NCI-H526 treated with DMSO at 0.1 percent for 48 hours (cell line): ENCODE measurements around the gene ZMPSTE24.

Experiments used
- DNase-seq: peaks from one replicate; lab custom pipeline; 2025; lab: John Stamatoyannopoulos, UW

The ZMPSTE24 gene

DNA sequence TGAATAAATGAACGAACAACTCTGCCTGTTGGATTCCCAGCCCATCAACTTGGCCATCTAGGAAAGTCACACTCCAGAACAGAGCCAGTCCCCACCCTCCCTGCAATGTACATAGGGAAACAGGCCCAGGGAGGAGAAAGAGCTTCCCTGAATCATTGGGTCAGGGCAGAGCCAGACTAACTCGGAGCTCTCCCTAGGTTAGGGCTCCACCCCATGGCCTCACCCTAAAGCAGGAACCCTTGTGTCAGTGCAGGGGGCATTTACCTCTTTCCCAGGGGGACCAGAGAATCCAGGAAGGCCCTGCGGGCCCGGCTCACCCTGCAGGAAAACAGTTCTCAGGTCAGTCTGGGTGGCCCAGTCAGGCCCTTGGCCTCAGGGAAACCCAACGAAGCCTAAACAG lies 47.4 kb downstream of the ZMPSTE24 start:
- no peak for DNase-seq

DNA sequence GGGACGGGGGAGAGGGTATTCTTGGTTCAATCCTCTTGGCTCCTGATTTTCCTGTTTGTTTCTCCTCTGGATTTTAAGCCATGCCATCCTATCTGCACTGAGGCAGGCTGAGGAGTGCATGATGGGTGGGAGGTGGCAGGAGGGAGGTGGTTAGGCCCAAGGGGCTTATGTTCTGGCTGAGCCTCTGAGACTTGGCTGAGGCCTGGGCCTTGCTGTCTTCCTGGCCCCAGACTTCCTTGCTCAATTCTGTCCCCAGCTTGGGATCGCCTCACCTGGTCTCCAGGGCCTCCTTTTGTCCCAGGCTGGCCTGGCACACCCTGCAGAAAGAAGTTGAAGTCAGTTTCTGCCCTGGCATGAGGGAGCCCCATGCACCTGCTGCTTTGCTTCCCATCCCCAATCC lies 47.8 kb downstream of the ZMPSTE24 start:
- no peak for DNase-seq

DNA sequence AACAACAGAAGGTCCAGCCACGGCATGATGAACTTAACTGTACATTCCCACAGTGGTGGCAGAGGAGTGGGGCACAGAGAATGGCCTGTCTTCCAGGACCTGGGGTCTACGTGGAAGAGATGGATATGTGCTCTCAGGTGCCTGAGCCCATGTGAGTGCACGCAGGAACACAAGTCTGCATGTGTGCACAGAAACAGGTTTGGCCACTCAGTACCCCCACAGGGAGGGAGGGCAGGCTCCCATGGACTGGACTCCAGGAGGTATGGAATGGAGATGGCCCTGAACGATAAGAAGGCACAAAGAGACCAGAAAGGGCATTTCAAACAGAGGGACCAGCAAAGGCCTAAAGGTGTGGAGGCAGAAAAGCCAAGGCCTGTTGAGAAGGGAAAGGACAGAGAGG lies 48.3 kb downstream of the ZMPSTE24 start:
- no peak for DNase-seq

DNA sequence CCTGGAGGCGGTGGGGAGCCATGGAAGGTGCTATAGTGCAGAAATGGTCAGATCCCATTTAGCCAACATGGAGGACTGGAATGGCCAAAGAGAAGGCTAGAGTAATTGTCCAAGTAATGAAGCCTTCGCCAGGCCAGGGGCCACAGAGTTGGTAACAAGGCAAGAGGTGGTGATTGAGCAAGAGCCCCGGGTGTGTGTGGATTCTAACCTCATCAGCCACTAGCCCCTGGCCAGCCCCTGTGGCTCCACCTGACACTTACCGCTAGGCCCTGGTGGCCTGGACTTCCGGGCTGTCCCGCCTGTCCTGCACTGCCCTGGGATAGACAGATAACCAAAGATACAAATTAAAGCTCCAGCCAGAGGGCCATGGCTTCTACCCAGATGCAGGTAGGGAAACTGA lies 49.1 kb downstream of the ZMPSTE24 start:
- DNase-seq: no peak

DNA sequence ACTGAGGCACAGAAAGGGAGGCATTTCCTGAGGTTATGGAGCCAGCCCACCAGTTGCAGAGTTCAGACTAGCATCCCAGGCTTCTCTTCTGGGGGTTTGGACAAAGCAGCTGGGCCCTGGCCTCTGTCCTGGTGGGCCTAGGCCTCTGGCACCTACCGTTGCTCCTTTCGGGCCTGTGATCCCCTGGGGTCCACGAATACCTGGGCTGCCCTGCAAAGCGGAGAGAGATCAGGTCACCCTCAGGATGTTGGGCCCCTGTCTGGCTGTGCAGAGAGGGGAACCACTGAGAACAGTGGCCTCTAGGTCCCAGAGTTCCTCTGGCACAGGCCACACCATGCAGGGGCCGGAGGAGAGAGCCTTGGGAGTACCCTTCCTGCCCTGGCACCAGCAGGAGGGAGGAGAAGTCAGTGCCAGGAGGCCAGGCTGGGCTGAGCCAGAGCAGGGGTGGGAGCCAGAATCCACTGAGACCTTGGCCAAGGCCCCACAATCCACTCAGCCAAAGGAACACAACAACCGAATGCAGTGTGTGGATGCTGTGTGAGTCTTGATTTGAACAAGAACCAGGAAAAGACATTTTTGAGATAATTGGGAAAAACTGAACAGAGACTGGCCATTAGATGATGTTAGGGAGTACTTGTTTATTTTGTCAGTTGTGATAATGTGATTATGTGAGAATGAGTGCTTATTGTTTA lies 50.1 kb downstream of the ZMPSTE24 start:
- DNase-seq: no peak

DNA sequence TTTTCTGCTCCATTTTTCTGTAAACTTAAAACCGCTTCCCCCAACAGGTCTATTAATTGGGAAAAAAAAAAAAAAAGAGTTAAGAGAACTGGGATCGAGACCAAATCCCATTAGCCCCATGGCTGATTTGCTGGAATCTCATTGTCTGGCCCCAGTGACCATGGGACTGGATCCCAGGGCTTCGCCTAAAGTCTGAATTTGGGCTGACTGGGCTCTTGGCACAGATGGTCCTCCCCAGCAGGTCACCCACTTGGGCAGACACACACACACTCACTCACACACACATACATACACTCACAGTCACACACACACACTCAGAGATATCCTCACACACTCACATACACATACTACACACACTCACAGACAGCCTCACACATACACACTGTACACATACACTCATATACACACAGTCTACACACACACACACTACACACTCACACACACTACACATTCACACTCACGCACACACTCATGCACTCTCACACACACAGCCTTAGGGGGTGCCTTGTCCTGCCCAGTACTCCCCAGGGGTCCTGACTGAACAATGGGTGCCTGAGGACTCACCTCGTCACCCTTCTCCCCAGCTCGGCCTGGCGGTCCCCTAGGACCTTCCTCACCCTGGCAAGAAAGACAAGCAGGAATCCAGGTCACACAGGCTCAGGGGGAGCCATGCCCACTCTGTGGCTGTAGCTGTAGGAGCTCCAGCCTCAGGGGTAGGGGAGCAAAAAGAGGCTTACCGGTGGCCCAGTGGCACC lies 51.5 kb downstream of the ZMPSTE24 start:
- DNase-seq: no peak

DNA sequence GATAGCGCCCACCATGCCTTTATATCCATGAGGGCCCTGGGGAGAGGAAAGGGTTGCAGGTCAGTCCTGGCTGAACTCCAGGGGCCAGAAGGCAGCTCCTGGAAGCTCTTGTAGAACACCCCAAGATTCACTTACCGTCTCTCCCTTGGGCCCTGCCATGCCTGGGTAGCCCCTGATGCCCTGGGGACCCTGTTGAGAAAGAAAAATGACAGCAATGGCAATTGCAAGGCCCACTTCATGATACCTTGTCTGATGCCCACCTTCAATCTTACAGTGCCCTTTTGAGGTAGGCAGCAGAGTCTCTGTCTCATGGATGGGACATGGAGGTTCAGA lies 52.1 kb downstream of the ZMPSTE24 start:
- DNase-seq: no peak

DNA sequence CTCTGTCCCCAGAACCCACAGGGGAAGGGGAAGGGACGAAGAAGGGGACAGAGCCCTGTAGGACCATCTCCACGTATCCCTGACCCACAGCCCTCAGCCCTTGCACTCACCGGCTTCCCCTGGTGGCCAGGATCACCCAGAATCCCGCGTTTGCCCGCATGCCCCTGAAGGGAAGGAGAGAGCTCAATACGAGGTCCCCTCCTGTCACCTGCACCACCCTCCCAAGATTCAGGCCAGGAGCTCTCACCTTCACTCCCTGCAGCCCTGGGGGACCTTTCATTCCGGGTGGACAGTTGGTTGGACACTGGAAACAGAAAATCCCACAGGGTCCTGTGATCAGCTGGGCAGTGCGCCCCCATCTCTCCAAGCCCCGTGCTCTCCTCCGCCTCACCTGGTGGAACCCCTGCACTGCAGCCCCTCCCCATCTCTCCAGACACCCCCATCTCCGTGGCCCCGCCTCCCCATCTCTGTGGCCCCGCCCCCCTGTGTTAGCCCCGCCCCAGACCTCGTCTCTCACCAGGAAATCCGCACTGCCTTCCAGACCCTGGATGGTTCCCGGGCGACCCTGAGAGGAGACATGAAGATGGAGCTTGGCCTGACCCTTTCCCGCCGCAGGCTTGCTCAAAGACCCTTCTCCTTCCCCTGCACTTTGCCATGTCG lies 53.1 kb downstream of the ZMPSTE24 start:
- DNase-seq: no peak

DNA sequence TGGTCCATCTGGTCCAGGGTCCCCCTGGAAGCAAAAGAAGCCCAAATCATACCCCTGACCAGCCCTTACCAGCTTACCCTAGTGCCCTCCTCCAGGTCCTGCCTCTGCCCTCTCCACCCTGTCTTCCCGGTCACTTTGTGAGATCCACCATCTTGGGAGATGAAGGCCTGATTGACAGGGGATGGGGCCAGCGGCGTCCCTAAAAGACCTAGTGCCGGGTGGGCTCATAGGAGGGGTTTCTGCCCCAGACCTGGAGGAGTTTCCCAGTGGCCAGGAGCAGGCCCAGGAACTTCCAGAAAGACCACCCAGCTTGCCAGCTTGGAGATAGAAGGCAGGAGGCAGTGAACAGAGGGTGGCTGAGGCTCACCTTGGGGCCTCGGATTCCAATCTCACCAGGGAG lies 53.7 kb downstream of the ZMPSTE24 start:
- DNase-seq: no peak

DNA sequence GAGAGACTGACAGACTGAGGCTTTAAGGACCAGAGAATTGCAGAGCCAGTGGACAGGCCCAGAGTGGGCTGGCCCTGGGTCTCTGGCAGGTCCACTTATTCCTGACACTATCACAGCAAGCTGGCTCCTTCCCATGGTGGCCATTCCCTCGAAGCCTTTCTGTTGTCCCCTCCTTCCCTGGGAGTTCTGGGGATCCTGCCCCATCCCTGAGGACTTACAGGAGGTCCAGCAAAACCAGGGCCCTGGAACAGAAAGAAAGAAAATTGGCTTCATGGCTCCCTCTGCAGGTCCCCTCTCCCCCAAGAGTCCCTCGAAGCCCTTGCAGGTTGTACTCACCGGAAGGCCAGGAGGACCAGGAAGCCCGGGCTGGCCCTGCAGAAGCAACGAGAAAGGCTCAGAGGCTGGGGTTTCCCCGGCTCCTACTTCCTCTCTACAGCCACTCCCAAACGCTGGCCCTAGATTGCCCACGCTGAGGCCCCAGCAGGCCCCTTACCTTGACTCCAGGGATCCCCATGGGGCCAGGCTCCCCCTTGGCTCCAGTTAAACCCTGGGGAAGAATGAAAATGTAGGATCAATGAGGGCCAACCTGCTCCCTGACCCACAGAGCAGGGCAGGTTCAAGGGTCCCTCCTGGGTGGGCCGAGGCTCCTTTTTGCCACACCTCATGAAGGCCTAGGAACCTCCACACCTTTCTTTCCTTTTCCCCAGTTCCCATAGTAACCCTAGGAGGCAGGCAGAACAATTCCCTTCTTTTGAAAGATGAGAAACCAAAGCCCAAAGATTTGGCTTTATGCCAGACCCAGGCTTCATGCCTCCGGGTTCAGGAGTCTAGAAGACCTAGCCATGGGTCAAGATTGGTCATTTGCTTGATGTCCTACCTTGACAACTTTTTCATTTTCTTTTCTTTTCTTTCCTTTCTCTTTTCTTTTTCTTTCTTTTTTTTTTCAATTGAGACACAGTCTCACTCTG lies 54.5 kb downstream of the ZMPSTE24 start:
- DNase-seq: no peak

DNA sequence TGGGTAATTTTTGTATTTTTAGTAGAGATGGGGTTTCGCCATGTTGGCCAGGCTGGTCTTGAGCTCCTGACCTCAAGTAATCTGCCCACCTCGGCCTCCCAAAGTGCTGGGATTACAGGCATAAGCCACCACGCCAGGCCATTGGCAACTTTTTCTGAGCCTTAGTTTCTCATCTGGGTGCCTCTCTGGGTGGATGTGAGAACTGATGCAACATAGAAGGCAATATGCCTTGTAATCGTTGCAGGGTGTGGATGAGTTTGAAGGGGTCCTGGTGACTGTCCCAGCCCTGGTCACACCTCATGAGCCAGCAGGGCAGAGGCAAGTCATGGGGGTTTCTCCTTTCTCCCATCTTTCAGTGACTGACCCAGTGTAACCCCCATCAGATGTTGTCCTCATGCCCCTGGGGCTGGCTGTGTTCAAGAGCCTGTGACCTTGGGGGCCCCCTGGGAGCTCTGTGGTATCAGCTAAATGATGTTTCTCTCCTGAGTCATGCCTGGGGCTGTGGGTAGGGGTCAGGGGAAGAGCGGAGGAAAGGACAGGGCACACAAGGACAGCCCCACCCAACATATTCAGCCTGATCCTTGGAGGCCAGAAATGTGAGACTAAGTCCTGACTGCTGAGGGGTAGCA lies 55.4 kb downstream of the ZMPSTE24 start:
- DNase-seq: no peak

DNA sequence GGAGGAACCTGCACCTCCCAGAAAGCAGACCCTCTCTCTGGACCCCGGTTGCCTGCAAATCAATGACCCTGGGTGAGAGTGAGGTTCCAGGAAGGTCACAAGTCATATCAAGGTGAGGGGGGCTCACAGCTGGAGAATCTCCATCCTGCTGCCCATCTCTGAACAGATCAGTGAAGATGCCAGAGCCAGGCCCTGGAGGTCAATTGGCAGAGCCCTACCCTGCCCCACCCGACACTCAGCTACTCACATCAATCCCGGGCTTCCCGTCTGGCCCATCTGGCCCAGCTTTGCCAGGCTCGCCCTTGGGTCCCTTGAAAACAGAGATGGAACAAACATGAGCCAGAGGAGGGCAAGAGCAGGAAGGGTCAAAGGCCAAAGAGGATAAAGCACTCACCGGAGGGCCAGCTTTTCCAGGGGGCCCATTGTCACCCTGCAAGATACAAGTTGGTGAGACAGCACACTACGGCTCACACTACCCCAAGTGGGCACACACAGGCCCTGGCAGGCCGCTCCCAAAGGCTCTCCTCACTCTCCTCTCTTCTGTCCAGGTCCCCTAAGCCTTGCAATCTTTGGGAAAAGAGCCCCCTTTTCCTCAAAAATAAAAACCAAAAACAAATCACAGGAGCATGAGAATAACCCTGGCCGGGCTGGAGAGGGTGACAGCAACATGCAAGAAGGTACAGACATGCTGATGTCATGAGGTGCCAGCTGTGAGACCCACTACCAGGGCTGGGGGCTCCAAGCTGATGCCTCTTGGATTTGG lies 56.1 kb downstream of the ZMPSTE24 start:
- no peak for DNase-seq

DNA sequence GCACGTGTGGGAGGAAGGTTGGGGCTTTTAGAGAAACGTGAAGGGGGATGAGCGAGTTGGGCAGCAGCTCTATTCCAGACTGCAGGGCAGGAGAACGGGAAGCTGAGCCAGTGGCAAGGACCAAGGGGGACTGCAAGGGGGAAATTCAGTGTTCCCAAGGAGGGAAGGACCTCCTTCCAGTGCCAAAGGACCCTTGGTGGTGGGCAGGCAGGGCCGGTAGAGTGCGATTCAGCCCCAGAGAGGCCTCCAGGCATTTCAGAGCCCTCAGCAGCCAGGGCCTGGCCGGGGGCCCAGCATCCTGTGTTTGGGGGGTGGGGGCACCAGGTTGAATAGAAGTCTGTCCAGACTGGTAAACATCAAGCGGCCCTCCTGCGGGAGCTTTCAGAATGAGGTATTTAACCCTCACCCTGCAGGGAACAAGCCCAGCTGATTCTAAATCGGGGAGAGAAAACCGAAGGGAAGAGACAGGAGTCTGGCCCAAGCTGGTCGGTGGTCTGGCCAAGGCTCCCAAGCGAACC lies 56.7 kb downstream of the ZMPSTE24 start:
- no peak for DNase-seq

DNA sequence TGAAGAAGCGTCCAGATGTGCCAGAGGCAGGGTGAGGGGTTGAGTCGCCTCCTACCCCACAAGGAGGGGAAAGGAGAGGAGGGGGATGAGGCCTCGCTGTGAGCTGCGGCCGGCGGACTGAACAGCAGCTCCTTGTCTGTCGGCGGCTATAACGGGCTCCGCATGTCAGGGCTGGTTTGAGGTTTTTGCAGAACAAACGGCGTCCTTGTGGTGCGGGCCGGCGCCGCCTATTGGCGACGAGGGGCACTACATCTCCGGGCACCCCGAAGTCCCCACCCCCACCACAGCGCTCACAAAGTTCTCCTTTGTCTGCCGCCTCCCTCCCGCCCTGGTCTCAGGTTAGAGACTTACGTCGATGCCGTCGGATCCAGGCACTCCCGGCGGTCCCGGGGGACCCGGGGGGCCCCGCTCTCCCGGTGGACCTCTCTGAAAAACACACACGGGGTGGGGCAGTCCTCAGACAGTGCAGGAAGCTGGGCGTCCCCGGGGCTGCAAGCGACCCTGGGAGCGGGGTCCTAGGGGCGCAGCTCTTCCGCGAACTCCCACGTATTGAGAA lies 57.3 kb downstream of the ZMPSTE24 start:
- peak; percentile 88 for DNase-seq

DNA sequence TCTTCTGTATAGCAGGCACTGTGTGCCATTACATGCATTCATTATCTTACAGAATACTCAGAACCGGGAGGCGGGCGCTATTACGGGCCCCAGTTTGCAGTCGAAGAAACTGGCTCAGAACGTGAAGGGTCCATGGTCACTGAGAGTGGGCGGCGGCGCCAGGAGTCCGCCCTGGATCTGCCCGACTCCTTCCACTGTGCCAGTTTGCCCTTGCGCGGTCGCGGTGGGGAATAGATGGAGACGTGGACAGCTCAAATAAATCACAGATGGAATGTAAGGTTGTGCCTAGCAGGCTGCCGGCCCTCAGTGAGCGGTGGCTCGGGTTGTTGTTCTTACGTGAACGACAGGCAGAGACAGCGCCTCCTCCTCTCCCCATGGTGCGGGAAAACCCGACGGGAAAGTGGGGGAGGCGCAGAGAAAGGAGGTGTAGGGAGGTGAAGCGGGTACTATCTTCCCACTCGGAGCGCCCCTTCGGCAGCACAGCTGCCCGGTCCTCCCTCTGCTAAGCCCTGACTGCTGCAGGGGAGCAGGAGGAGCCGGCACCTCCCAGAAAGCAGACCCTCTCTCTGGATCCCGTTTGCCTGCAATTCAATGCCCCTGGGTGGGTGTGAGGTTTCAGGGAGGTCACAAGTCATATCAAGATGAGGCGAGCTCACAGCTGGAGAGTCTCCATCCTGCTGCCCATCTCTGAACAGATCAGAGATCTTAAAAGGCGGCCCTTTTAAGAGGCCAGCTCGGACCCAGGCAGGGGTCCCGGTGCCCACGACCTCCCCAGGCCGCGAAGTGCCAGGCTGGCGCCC lies 58.0 kb downstream of the ZMPSTE24 start:
- no peak for DNase-seq

DNA sequence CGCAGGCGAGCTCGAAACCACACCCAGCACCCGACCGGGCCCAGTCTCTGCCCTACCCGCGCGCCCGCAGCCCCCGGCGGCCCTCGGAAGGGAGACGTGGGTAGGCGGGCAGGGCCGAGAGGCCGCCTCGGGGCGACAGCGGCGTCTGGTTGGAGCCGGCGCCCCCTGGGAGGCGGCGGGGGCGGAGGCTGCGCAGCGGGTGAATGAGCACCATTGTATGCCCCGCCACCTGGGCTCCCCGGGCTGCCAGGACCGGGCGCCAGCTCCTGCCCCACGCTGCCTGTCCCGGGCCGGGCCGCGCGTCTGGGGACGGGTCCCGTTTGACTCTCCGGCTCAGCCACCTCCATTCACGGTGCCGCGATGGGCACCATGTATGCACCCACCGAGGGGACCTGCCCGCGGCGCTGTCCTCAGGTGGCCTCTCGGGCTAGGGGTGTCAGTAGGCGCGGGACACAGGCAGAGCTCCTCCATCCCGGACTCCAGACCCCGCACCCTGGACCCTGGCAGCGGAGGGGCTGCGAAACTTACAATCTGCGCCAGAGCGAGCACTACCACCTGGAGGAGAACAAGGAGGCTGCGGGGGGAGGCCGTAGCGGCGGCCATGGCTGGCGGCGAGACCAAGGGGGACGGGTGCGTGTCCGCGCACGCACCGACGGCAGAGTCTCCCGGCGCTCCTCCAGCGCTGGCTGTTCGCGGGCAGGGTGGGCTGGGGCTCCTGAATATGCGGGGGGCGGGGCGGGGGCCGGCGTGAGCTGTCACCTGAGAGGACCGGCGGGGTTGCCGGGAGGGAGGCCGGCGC lies 58.8 kb downstream of the ZMPSTE24 start, which contains the start of gene COL9A2:
Gene COL9A2 (minus strand): TSS at position 692 of the 799 bp plus-strand sequence. CDS start 89 bp downstream, at position 603.
- DNase-seq: peak; percentile 76

DNA sequence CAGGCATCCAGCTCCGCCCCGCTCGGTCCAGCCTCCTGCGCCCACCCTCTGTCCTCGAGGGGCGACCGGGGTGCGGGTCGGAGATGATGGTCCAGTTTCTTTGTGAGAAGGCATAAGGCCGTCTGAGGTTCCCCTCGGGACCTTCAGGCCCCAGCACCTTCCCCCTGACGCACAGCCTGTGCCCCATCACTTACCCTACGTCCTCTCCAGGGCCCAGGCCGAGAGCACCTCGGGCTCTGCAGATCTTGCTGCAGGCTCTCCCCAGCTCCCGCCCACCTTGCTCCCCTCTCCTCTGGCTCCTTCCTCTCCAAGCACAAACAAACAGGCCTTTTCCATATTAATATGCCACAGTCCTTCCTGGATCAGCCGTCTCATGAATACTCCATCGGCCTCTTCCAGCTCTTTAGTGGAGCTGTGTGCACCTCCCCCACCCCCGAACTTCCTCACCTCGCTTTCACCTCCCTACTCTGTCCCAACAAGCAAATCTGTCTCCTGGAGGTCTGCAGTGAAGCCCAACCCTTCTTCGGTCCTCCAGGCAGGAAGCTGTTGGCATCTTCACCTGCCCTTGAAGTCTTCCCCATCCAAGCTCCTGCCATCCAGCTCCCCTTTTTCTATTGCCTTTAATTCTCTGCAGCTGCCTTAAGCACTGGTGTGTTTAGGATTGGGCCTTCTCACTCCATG lies 59.5 kb downstream of the ZMPSTE24 start:
- no peak for DNase-seq

DNA sequence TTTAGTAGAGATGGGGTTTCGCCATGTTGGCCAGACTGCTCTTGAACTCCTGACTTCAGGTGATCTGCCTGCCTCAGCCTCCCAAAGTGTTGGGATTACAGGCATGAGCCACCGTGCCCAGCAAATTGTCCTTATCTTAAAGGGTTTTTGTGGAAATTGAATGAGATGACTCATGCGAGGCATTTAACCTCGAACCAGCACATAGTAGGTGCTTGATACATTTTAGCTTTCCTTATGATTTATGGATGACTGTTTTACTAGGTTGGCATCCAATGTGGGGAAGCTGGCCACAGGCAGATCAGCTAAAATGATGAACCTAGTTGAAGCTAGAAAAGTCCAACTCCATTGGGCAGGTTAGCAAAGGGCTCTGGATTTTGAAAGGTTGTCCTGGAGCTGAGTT lies 60.4 kb downstream of the ZMPSTE24 start:
- no peak for DNase-seq
